Thoracic aorta (tissue), 2 donors: Measurements from ENCODE around the gene EFL1. TPM values are rescaled to one million over a fixed set of nuclear protein-coding genes. Genes with fewer than 3 reads are reported as not detected.

Experiments
- ATAC-seq: fragments of 150-250 bp; one replicate; pipeline ENCODE4 v1.8.0; 2017; ENCODE audit warnings: low read depth; ENCODE audit not compliant: insufficient number of reproducible peaks, low FRiP score
- DNase-seq: peaks from one replicate; pipeline ENCODE4 v3.0.0-alpha.2; 2020; ENCODE audit warnings: low spot score
- H3K27ac ChIP-seq, 2 donors: fragments of 200-600 bp; sonication (generic); 1 replicate in 1 of 2; 2 replicates in 1 of 2; pipeline ENCODE4 v1.5.1; 2016; ENCODE audit warnings: mild to moderate bottlenecking in 2 of 2, moderate library complexity in 2 of 2
- H3K27me3 ChIP-seq: fragments of 200-600 bp; sonication (generic); replicated peaks from 2 replicates; pipeline ENCODE4 v1.6.0; 2016; ENCODE audit warnings: mild to moderate bottlenecking; ENCODE audit not compliant: insufficient read depth
- H3K36me3 ChIP-seq: fragments of 200-600 bp; sonication (generic); one replicate; pipeline ENCODE4 v1.5.1; 2016
- H3K4me1 ChIP-seq, 2 donors: fragments of 200-600 bp; sonication (generic); 1 replicate in 1 of 2; 2 replicates in 1 of 2; pipeline versions ENCODE4 v1.5.1 to v1.6.0; 2016; ENCODE audit warnings: low read depth in 2 of 2, mild to moderate bottlenecking in 1 of 2; ENCODE audit not compliant: control insufficient read depth in 1 of 2
- H3K4me3 ChIP-seq: fragments of 200-600 bp; sonication (generic); 2 replicates; pipeline ENCODE4 v1.5.1; 2016; ENCODE audit warnings: mild to moderate bottlenecking
- H3K9me3 ChIP-seq: fragments of 200-600 bp; sonication (generic); 2 replicates; pipeline ENCODE4 v1.5.1; 2016
- CTCF ChIP-seq: fragments of 200-600 bp; sonication (generic); IDR thresholded peaks from one replicate; pipeline ENCODE4 v1.5.1; 2019; ENCODE audit warnings: antibody characterized with exemption
- total RNA-seq, 2 donors: library from RNA; depleted of rRNA; stranded (reverse); fragments of >200 nt; gene quantifications; one replicate each; pipeline versions ENCODE4 v1.1.0 to v1.2.3, GENCODE V29; 2016

The EFL1 gene
- total RNA-seq, 2 donors from 2014 or later, result 9.2 to 20.2 TPM

GRCh38 chr15:82134461-82134860 lies 128.1 kb downstream of the EFL1 start:
- H3K27ac ChIP-seq, result no peak overlapping the region
- no peaks in the 10 kb centered on the region for H3K9me3 ChIP-seq
- peaks cover 13% of the 10 kb centered on the region for H3K36me3 ChIP-seq
- no peak for TF ChIP-seq CTCF
- no peaks in the 10 kb centered on the region for H3K4me1 ChIP-seq
- ATAC-seq, result no peak
- no peak overlapping the region for H3K4me3 ChIP-seq
- no peak for DNase-seq
- H3K27me3 ChIP-seq, result no peaks in the 10 kb centered on the region

- no peak for ATAC-seq
- TF ChIP-seq CTCF, result no peak
- H3K27ac ChIP-seq, result no peak overlapping the region
Observed at GRCh38 chr15:82133251-82133650, 129.3 kb downstream of the EFL1 start.

GRCh38 chr15:82132742-82133141 lies 129.8 kb downstream of the EFL1 start:
- no peaks in the 10 kb centered on the region for H3K9me3 ChIP-seq
- no peak overlapping the region for H3K27ac ChIP-seq
- no peaks in the 10 kb centered on the region for H3K4me1 ChIP-seq
- no peak overlapping the region for H3K4me3 ChIP-seq
- ATAC-seq (no peak), DNase-seq (no peak)
- H3K27me3 ChIP-seq, result no peaks in the 10 kb centered on the region
- peaks cover 11% of the 10 kb centered on the region for H3K36me3 ChIP-seq
- TF ChIP-seq CTCF, result no peak

More at GRCh38 chr15:82133251-82133650, 129.3 kb downstream of the EFL1 start:
- Histone ChIP-seq H3K9me3 (no peaks in the 10 kb centered on the region), H3K4me3 (no peak overlapping the region), H3K27me3 (no peaks in the 10 kb centered on the region), H3K36me3 (peaks cover 13% of the 10 kb centered on the region), H3K4me1 (no peaks in the 10 kb centered on the region)
- DNase-seq, result no peak

DNA sequence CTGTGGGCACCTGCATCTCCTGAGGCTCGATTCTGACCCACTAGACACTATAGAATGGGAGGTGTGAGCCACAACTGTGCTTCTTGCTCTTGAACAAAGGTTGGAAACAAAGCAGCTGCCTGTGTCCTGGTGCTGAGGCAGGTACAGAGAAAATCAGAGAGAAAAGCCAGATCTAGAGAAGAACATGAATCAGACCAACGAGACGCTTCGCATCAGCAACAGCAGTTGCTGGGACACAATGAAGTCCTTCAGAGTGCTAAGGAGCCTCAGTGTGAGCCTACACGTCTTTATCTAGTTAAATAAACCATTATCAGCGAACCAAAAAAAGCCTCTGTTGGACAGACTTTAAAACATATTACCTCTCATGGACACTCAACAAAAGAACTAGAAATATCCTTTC lies 130.4 kb downstream of the EFL1 start:
- Histone ChIP-seq H3K4me1 (no peaks in the 10 kb centered on the region), H3K36me3 (peaks cover 6% of the 10 kb centered on the region), H3K9me3 (no peaks in the 10 kb centered on the region), H3K4me3 (no peak overlapping the region), H3K27me3 (no peaks in the 10 kb centered on the region), H3K27ac (no peak overlapping the region)
- no peak for ATAC-seq
- no peak for DNase-seq
- TF ChIP-seq CTCF, result no peak

- Histone ChIP-seq H3K27ac (no peak overlapping the region), H3K4me3 (no peak overlapping the region), H3K27me3 (no peaks in the 10 kb centered on the region), H3K36me3 (peaks cover 6% of the 10 kb centered on the region), H3K9me3 (no peaks in the 10 kb centered on the region), H3K4me1 (no peaks in the 10 kb centered on the region)
- no peak for TF ChIP-seq CTCF
- ATAC-seq, result no peak
- no peak for DNase-seq
Observed at GRCh38 chr15:82130248-82130647, 132.3 kb downstream of the EFL1 start.
